Measurements from ENCODE around the gene KRTAP10-9.

GRCh38 chr21:44617071-44617501 lies 9.8 kb upstream of the KRTAP10-9 start:
- no peak for TF ChIP-seq CTCF (IDR thresholded peaks at IDR 0.05)
- TF ChIP-seq POLR2A (IDR thresholded peaks at IDR 0.05; ENCODE audit: low read depth): no peak
- no peak for TF ChIP-seq POLR2AphosphoS5 (IDR thresholded peaks at IDR 0.05)
